OCI-LY7 (cell line): ENCODE data around the gene UBA5. TPM values are rescaled to one million over a fixed set of nuclear protein-coding genes. Genes with fewer than 3 reads are reported as not detected.

Experiments used
- BruUV-seq: library from RNA; stranded (reverse); fragments of 400-500 nt; replicated peaks from 2 replicates; lab custom pipeline; 2021; lab: Mats Ljungman, UMichigan
- CTCF ChIA-PET: fragments of 300-600 bp; sonication (Branson Sonifier 250); formaldehyde crosslinking; loops from one replicate; lab custom pipeline; 2022; ENCODE audit warnings: antibody characterized with exemption; ENCODE audit not compliant: unreplicated experiment; lab: Charles Lee
- POLR2A ChIA-PET: fragments of 300-600 bp; sonication (Branson Sonifier 250); formaldehyde crosslinking; loops from one replicate; lab custom pipeline; 2022; ENCODE audit warnings: antibody characterized with exemption; lab: Charles Lee
- DNase-seq: peaks from one replicate; pipeline ENCODE4 v3.0.0-alpha.2; 2015; ENCODE audit warnings: low spot score
- H2AFZ ChIP-seq: fragments of 200-600 bp; sonication (generic), shearing (Covaris generic); 2 replicates; pipeline ENCODE4 v1.6.1; 2014; ENCODE audit warnings: mild to moderate bottlenecking, antibody characterized with exemption, low read length, moderate library complexity
- H3K27ac ChIP-seq: fragments of 200-600 bp; sonication (generic); 2 replicates; pipeline ENCODE4 v1.5.1; 2014; ENCODE audit warnings: mixed run types, low read depth, mild to moderate bottlenecking, moderate library complexity, low read length, inconsistent platforms; ENCODE audit not compliant: poor library complexity, severe bottlenecking
- H3K36me3 ChIP-seq: fragments of 200-600 bp; sonication (generic); 2 replicates; pipeline ENCODE4 v1.6.1; 2014; ENCODE audit warnings: mild to moderate bottlenecking, antibody characterized with exemption, low read length, moderate library complexity, mixed read lengths; ENCODE audit not compliant: insufficient read depth
- H3K4me1 ChIP-seq: fragments of 200-600 bp; sonication (generic); 2 replicates; pipeline ENCODE4 v1.5.1; 2014; ENCODE audit warnings: mild to moderate bottlenecking, low read length; ENCODE audit not compliant: insufficient read depth, poor library complexity, severe bottlenecking
- H3K4me2 ChIP-seq: fragments of 200-600 bp; sonication (generic); 2 replicates; pipeline ENCODE4 v1.6.1; 2014; ENCODE audit warnings: mild to moderate bottlenecking, low read length
- H3K4me3 ChIP-seq: fragments of 200-600 bp; sonication (generic); 2 replicates; pipeline ENCODE4 v1.5.1; 2014; ENCODE audit warnings: mild to moderate bottlenecking, low read depth, low read length; ENCODE audit not compliant: poor library complexity, severe bottlenecking
- H3K79me2 ChIP-seq: fragments of 200-600 bp; sonication (generic); 2 replicates; pipeline ENCODE4 v1.6.1; 2016; ENCODE audit warnings: low read depth, mild to moderate bottlenecking, low read length, moderate library complexity, mixed read lengths; ENCODE audit not compliant: insufficient read depth
- H3K9me2 ChIP-seq: fragments of 200-600 bp; sonication (generic); 2 replicates; pipeline ENCODE4 v1.6.1; 2016; ENCODE audit warnings: mild to moderate bottlenecking, low read length, mixed read lengths; ENCODE audit not compliant: insufficient read depth
- H3K9me3 ChIP-seq: fragments of 200-600 bp; sonication (generic); 2 replicates; pipeline ENCODE4 v1.6.1; 2014; ENCODE audit warnings: mild to moderate bottlenecking, mixed run types, low read length, mixed read lengths
- H4K20me1 ChIP-seq: fragments of 200-600 bp; sonication (generic); 2 replicates; pipeline ENCODE4 v1.6.1; 2014; ENCODE audit warnings: mild to moderate bottlenecking, antibody characterized with exemption, low read length, moderate library complexity, mixed read lengths; ENCODE audit not compliant: insufficient read depth
- EZH2phosphoT487 ChIP-seq: fragments of 200-600 bp; sonication (generic); IDR thresholded peaks from 2 replicates; pipeline ENCODE4 v1.6.1; 2018; ENCODE audit warnings: low read depth, borderline replicate concordance, mild to moderate bottlenecking, mixed run types, antibody characterized with exemption, low read length, moderate library complexity, mixed read lengths
- intact Hi-C: fragments of 100-400 bp; cut with micrococcal nuclease; formaldehyde crosslinking; loops from one replicate; pipeline ENCODE4 v1.10.0; 2022; ENCODE audit not compliant: unreplicated experiment
- total RNA-seq, 2 experiments: library from RNA; depleted of rRNA in 1 of 2; stranded (reverse); fragments of >200 nt in 1 of 2; shearing (Covaris generic) in 1 of 2; gene quantifications; 2 replicates each; pipeline ENCODE4 v1.2.3, GENCODE V29; 2014 to 2022
- TF ChIP-seq, protein P1 (sequence below): fragments of 200-600 bp; sonication (generic); conservative IDR thresholded peaks from 2 replicates; pipeline ENCODE4 v1.5.1; 2014; ENCODE audit warnings: mild to moderate bottlenecking, antibody characterized with exemption, low read length, moderate library complexity, mixed read lengths

UBA5 gene
- total RNA-seq, 2 experiments from 2014 or later, result 45.2 to 47.5 TPM

- peak overlapping the region; percentile 91 for H3K4me2 ChIP-seq
- intact Hi-C loops, result no loop called here
- H3K36me3 ChIP-seq, result peaks cover 17% of the 10 kb centered on the region; the same call in 1 of the 2 replicates
- peaks cover 71% of the 10 kb centered on the region for H3K79me2 ChIP-seq
- CTCF ChIA-PET, result interaction anchor here (1.3 kb wide), 1 partner anchor 125 kb away, joined by 4 read pairs; no protein-coding TSS in a partner anchor
- H3K27ac ChIP-seq, result peak overlapping the region; percentile 56
- DNase-seq, result peak; percentile 9
- no TSS peak for BruUV-seq
- no peaks in the 10 kb centered on the region for H3K9me3 ChIP-seq
- TF ChIP-seq EZH2phosphoT487, result no peak
- TF ChIP-seq, protein P1, sequence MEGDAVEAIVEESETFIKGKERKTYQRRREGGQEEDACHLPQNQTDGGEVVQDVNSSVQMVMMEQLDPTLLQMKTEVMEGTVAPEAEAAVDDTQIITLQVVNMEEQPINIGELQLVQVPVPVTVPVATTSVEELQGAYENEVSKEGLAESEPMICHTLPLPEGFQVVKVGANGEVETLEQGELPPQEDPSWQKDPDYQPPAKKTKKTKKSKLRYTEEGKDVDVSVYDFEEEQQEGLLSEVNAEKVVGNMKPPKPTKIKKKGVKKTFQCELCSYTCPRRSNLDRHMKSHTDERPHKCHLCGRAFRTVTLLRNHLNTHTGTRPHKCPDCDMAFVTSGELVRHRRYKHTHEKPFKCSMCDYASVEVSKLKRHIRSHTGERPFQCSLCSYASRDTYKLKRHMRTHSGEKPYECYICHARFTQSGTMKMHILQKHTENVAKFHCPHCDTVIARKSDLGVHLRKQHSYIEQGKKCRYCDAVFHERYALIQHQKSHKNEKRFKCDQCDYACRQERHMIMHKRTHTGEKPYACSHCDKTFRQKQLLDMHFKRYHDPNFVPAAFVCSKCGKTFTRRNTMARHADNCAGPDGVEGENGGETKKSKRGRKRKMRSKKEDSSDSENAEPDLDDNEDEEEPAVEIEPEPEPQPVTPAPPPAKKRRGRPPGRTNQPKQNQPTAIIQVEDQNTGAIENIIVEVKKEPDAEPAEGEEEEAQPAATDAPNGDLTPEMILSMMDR, result no peak
- no peaks in the 10 kb centered on the region for H3K9me2 ChIP-seq
- peaks cover 19% of the 10 kb centered on the region; the same call in 1 of the 2 replicates for H4K20me1 ChIP-seq
- peak overlapping the region; percentile 78 for H3K4me3 ChIP-seq
- POLR2A ChIA-PET, result interaction anchor here (0.6 to 3.2 kb wide), 11 partner anchors 9 to 1772 kb away, joined by 3 to 19 read pairs (median 4); no protein-coding TSS in a partner anchor
- H2AFZ ChIP-seq, result peak overlapping the region; percentile 94
- H3K4me1 ChIP-seq, result peaks cover 24% of the 10 kb centered on the region
Observed at GRCh38 chr3:132661101-132661500, 972 bp downstream of the UBA5 start.

- Histone ChIP-seq H4K20me1 (peaks cover 19% of the 10 kb centered on the region; the same call in 1 of the 2 replicates), H3K36me3 (peaks cover 23% of the 10 kb centered on the region), H3K79me2 (peaks cover 66% of the 10 kb centered on the region), H2AFZ (no peak overlapping the region), H3K4me1 (peaks cover 24% of the 10 kb centered on the region), H3K4me2 (peak overlapping the region; percentile 91), H3K4me3 (peak overlapping the region; percentile 78), H3K9me3 (no peaks in the 10 kb centered on the region), H3K9me2 (no peaks in the 10 kb centered on the region), H3K27ac (no peak overlapping the region)
- BruUV-seq, result no TSS peak
- intact Hi-C loops, result no loop called here
- TF ChIP-seq EZH2phosphoT487, result no peak
- TF ChIP-seq, protein P1, result no peak
- ChIA-PET CTCF (interaction anchor here (0.5 kb wide), 1 partner anchor 709 kb away, joined by 3 read pairs; no protein-coding TSS in a partner anchor), POLR2A (interaction anchor here (2.1 to 3.2 kb wide), 2 partner anchors 8 to 10 kb away, joined by 7 to 19 read pairs; no protein-coding TSS in a partner anchor)
- DNase-seq, result no peak
Observed at GRCh38 chr3:132662212-132662611, 2.1 kb downstream of the UBA5 start.

DNA sequence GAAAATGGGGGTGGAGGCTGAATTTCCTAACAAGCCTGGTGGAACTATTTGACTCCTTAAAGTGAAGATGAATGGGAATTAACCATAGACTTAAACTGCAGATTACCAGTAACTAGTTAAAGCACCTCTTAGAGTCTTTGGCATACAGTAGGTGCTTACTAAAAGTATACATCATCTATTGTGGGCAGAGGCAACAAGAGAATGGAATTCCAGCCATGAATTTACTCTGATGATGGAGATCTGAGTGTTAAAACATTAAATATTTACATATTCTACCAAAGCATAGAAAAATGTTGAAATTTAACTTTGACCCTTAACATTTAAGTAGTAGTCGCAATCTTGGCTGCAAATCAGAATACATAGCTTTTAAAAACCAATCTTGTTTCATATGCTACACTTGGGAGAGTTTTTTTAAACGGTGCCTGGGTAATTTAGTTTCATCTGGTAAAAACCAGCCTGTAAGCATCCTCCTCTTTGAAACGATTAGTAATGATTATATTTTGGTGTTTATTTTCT lies 5.2 kb downstream of the UBA5 start:
- intact Hi-C loops, result no loop called here
- CTCF ChIA-PET, result no interaction called here

More for the DNA sequence above, 5.2 kb downstream of the UBA5 start:
- Histone ChIP-seq H3K4me3 (no peak overlapping the region), H4K20me1 (peaks cover 19% of the 10 kb centered on the region; the same call in 1 of the 2 replicates), H3K36me3 (peaks cover 50% of the 10 kb centered on the region), H2AFZ (no peak overlapping the region), H3K4me1 (peaks cover 11% of the 10 kb centered on the region), H3K79me2 (peaks cover 49% of the 10 kb centered on the region), H3K4me2 (no peak overlapping the region), H3K9me3 (no peaks in the 10 kb centered on the region), H3K9me2 (no peaks in the 10 kb centered on the region), H3K27ac (no peak overlapping the region)
- TF ChIP-seq, protein P1, result no peak
- TF ChIP-seq EZH2phosphoT487, result no peak
- no peak for DNase-seq
- POLR2A ChIA-PET, result interaction anchor here (0.7 kb wide), 3 partner anchors 15 to 50 kb away, joined by 3 read pairs; no protein-coding TSS in a partner anchor
- no TSS peak for BruUV-seq
